Fibroblast of lung (primary cell): ENCODE measurements around the gene CENPE. TPM values are rescaled to one million over a fixed set of nuclear protein-coding genes. Genes with fewer than 3 reads are reported as not detected.

Experiments
- DNase-seq, 2 donors: peaks; one replicate each; pipeline versions ENCODE4 v3.0.0 to v3.0.0-alpha.2; 2010; ENCODE audit warnings: low read depth in 2 of 2
- H2AFZ ChIP-seq: 2 replicates; pipeline ENCODE4 v1.5.1; 2012; ENCODE audit warnings: low read length, control low read depth, inconsistent platforms
- H3K27ac ChIP-seq: 2 replicates; pipeline ENCODE4 v1.5.1; 2011; ENCODE audit warnings: low read length, control low read depth; ENCODE audit not compliant: insufficient read depth
- H3K27me3 ChIP-seq: 2 replicates; pipeline ENCODE4 v1.5.1; 2011; ENCODE audit warnings: mild to moderate bottlenecking, low read length; ENCODE audit not compliant: control insufficient read depth, insufficient read depth
- H3K36me3 ChIP-seq: 2 replicates; pipeline ENCODE4 v1.5.1; 2011; ENCODE audit warnings: low read length; ENCODE audit not compliant: control insufficient read depth, insufficient read depth
- H3K4me1 ChIP-seq: 2 replicates; pipeline ENCODE4 v1.5.1; 2011; ENCODE audit warnings: low read length; ENCODE audit not compliant: control insufficient read depth, insufficient read depth; ENCODE audit errors: extremely low read depth
- H3K4me2 ChIP-seq: 2 replicates; pipeline ENCODE4 v1.5.1; 2011; ENCODE audit warnings: low read length, control low read depth; ENCODE audit not compliant: insufficient read depth; ENCODE audit errors: extremely low read depth
- H3K4me3 ChIP-seq, 4 experiments: fragments of 200-600 bp in 1 of 4; sonication (generic) in 1 of 4; replicated peaks in 1 of 4; 2 replicates each; pipeline ENCODE4 v1.5.1; 2011 to 2016; ENCODE audit warnings: low read length in 4 of 4, low read depth in 3 of 4, mild to moderate bottlenecking in 3 of 4, control low read depth in 2 of 4, inconsistent platforms in 1 of 4, mixed read lengths in 1 of 4; ENCODE audit not compliant: insufficient read depth in 1 of 4; ENCODE audit errors: control extremely low read depth in 1 of 4
- H3K79me2 ChIP-seq: 2 replicates; pipeline ENCODE4 v1.5.1; 2012; ENCODE audit warnings: mild to moderate bottlenecking, low read length, inconsistent platforms; ENCODE audit not compliant: control insufficient read depth, insufficient read depth
- H3K9ac ChIP-seq: 2 replicates; pipeline ENCODE4 v1.5.1; 2011; ENCODE audit warnings: mild to moderate bottlenecking, low read length, control low read depth; ENCODE audit not compliant: insufficient read depth
- H3K9me3 ChIP-seq: 2 replicates; pipeline ENCODE4 v1.5.1; 2012; ENCODE audit warnings: low read depth, low read length; ENCODE audit not compliant: control insufficient read depth, insufficient read depth
- H4K20me1 ChIP-seq: 2 replicates; pipeline ENCODE4 v1.5.1; 2011; ENCODE audit warnings: low read length; ENCODE audit not compliant: control insufficient read depth, insufficient read depth; ENCODE audit errors: extremely low read depth
- EZH2 ChIP-seq: IDR thresholded peaks from 2 replicates; pipeline ENCODE4 v1.5.1; 2012; ENCODE audit warnings: low read length, control low read depth, mild to moderate bottlenecking; ENCODE audit errors: missing control alignments
- polyA plus RNA-seq, 2 donors: library from polyadenylated mRNA; depleted of rRNA in 1 of 2; stranded (reverse) in 1 of 2; unstranded in 1 of 2; fragments of >200 nt; gene quantifications; 2 replicates each; pipeline ENCODE4 v1.2.1, GENCODE V29; 2011 to 2012; ENCODE audit warnings: missing spikeins in 1 of 2
- total RNA-seq: library from RNA; depleted of rRNA; stranded (reverse); fragments of >200 nt; gene quantifications from 2 replicates; pipeline ENCODE4 v1.2.1, GENCODE V29; 2014
- TF ChIP-seq, protein P1 (sequence below), 2 donors: IDR thresholded peaks in 1 of 2; conservative IDR thresholded peaks in 1 of 2; 1 replicate in 1 of 2; 2 replicates in 1 of 2; pipeline ENCODE4 v1.5.1; 2011 to 2012; ENCODE audit warnings: low read length in 2 of 2, control low read depth in 1 of 2, inconsistent platforms in 1 of 2, low read depth in 1 of 2, mild to moderate bottlenecking in 1 of 2

Gene CENPE
- total and polyA plus RNA-seq, 2 donors (not counting 1 experiment from before 2014, with no cell fraction given), result 4.1 to 8.6 TPM

DNA sequence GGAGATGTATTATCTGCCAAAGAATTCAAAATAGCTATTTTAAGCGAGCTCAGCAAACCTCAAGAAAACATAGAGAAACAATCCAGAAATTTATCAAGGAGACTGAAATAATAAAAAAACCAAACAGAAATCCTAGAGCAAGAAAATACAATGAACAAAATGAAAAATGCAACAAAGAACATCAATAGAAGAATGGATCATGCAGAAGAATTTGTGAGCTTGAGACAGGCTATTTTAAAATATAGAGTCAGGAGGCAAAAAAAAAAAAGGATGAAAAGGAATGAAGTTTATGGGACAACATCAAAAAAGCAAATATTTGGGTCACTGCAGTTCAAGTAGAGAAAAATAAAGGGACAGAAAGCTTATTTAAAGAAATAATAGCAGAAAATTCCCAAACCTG, 29.1 kb downstream of the CENPE start:
- DNase-seq, result no peak
- Histone ChIP-seq H3K4me3 (no peak overlapping the region), H3K9me3 (no peaks in the 10 kb centered on the region), H3K4me2 (no peak overlapping the region), H3K27me3 (no peaks in the 10 kb centered on the region), H3K4me1 (no peaks in the 10 kb centered on the region), H3K79me2 (peaks cover 4% of the 10 kb centered on the region), H3K27ac (no peak overlapping the region), H4K20me1 (no peaks in the 10 kb centered on the region), H3K9ac (no peak overlapping the region), H3K36me3 (peaks cover 4% of the 10 kb centered on the region), H2AFZ (no peak overlapping the region)
- TF ChIP-seq, protein P1, sequence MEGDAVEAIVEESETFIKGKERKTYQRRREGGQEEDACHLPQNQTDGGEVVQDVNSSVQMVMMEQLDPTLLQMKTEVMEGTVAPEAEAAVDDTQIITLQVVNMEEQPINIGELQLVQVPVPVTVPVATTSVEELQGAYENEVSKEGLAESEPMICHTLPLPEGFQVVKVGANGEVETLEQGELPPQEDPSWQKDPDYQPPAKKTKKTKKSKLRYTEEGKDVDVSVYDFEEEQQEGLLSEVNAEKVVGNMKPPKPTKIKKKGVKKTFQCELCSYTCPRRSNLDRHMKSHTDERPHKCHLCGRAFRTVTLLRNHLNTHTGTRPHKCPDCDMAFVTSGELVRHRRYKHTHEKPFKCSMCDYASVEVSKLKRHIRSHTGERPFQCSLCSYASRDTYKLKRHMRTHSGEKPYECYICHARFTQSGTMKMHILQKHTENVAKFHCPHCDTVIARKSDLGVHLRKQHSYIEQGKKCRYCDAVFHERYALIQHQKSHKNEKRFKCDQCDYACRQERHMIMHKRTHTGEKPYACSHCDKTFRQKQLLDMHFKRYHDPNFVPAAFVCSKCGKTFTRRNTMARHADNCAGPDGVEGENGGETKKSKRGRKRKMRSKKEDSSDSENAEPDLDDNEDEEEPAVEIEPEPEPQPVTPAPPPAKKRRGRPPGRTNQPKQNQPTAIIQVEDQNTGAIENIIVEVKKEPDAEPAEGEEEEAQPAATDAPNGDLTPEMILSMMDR (conservative IDR thresholded peaks at IDR 0.05 in 1 of 2, IDR thresholded peaks at IDR 0.05 in 1 of 2; ENCODE audit: low read depth in 1 of 2, low read length in 2 of 2), result no peak
- TF ChIP-seq EZH2, result no peak

DNA sequence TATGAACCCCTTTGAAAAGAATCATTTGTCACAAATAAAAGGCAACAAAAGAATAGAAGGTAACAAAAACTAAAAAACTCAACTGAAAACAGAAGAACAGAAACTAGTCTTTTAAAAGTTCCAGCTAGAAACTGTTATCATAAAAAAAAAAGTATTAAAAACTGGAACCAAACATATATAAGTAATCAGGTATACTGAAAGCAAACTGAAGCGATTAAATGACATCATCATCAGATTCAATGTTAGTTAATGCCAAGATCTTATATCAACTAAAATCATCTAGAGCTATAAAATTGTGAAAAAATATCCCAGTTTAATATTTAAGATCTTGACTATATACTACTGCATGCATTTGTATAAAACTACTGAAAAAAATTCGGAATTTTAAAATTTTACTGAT, 36.0 kb downstream of the CENPE start:
- Histone ChIP-seq H3K9ac (no peak overlapping the region), H3K79me2 (no peaks in the 10 kb centered on the region), H3K4me1 (no peaks in the 10 kb centered on the region), H2AFZ (no peak overlapping the region), H3K27ac (no peak overlapping the region), H3K27me3 (no peaks in the 10 kb centered on the region), H3K9me3 (no peaks in the 10 kb centered on the region), H4K20me1 (no peaks in the 10 kb centered on the region), H3K4me2 (no peak overlapping the region), H3K36me3 (no peaks in the 10 kb centered on the region), H3K4me3 (no peak overlapping the region)
- TF ChIP-seq, protein P1 (conservative IDR thresholded peaks at IDR 0.05 in 1 of 2, IDR thresholded peaks at IDR 0.05 in 1 of 2; ENCODE audit: low read depth in 1 of 2, low read length in 2 of 2), result no peak
- TF ChIP-seq EZH2, result no peak
- DNase-seq, result no peak

DNA sequence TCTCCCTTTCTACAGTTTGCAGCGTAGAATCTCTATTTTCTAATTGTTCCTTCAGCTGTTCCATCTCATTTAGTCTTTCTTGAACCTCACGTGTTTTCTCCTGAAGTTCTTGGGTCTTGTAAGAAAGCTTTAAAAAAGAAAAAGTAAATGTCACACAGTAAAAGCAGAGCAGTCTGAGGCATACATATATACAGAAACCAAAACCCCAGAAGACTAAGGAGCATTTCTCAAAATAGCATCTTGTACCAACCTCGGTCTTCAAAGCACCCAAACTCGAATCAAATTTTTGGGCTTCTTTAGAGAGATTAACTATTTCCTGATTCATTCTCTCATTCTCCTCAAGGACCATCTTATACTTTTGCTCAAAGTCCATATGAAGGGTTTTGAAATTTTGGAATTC, 39.4 kb downstream of the CENPE start:
- Histone ChIP-seq H3K9ac (no peak overlapping the region), H3K4me2 (no peak overlapping the region), H3K27me3 (no peaks in the 10 kb centered on the region), H4K20me1 (no peaks in the 10 kb centered on the region), H3K9me3 (no peaks in the 10 kb centered on the region), H3K27ac (no peak overlapping the region), H3K4me1 (no peaks in the 10 kb centered on the region), H3K4me3 (no peak overlapping the region), H3K36me3 (no peaks in the 10 kb centered on the region), H2AFZ (peak overlapping the region; percentile 16), H3K79me2 (no peaks in the 10 kb centered on the region)
- no peak for TF ChIP-seq EZH2
- TF ChIP-seq, protein P1 (conservative IDR thresholded peaks at IDR 0.05 in 1 of 2, IDR thresholded peaks at IDR 0.05 in 1 of 2; ENCODE audit: low read depth in 1 of 2, low read length in 2 of 2), result no peak
- no peak for DNase-seq
